ENCODE data around the gene RBP2.

DNA sequence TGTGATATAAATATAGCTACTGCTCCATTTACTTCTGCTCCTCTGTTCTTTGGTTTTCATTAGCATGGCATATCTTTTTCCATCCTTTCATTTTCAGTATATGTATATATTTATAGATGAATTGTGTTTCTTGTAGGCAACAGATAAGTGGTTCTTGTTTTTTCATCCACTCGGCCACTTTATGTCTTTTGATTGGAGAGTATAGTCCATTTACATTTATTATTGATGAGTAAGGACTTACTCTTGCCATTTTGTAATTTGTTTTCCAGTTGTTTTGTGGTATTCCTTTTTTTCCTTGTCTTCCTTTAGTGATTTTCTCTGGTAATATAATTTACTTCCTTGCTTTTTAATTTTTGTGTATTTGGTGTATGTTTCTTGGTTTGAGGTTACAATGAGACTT, 60.0 kb downstream of the RBP2 start:
- TF ChIP-seq, protein P1, sequence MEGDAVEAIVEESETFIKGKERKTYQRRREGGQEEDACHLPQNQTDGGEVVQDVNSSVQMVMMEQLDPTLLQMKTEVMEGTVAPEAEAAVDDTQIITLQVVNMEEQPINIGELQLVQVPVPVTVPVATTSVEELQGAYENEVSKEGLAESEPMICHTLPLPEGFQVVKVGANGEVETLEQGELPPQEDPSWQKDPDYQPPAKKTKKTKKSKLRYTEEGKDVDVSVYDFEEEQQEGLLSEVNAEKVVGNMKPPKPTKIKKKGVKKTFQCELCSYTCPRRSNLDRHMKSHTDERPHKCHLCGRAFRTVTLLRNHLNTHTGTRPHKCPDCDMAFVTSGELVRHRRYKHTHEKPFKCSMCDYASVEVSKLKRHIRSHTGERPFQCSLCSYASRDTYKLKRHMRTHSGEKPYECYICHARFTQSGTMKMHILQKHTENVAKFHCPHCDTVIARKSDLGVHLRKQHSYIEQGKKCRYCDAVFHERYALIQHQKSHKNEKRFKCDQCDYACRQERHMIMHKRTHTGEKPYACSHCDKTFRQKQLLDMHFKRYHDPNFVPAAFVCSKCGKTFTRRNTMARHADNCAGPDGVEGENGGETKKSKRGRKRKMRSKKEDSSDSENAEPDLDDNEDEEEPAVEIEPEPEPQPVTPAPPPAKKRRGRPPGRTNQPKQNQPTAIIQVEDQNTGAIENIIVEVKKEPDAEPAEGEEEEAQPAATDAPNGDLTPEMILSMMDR (IDR thresholded peaks at IDR 0.05; ENCODE audit: control extremely low read depth in 1 of 3, insufficient read depth in 1 of 3, low read depth in 1 of 3, low read length in 3 of 3): no peak
- TF ChIP-seq MAFK (IDR thresholded peaks at IDR 0.05; ENCODE audit: low read depth, low read length): no peak
- no peak for TF ChIP-seq POLR2AphosphoS5 (IDR thresholded peaks at IDR 0.05; ENCODE audit: low read depth, low read length)
- TF ChIP-seq BRCA1 (IDR thresholded peaks at IDR 0.05; ENCODE audit: low read depth, low read length): no peak
